ENCODE results near the gene BIRC6. TPM values are rescaled to one million over a fixed set of nuclear protein-coding genes. Genes with fewer than 3 reads are reported as not detected.

Gene BIRC6
- total and polyA plus RNA-seq, 2 of the 8 experiments (the other 6 are each of a cell fraction or from before 2014, with no cell fraction given): 32.5 to 69.5 TPM

DNA sequence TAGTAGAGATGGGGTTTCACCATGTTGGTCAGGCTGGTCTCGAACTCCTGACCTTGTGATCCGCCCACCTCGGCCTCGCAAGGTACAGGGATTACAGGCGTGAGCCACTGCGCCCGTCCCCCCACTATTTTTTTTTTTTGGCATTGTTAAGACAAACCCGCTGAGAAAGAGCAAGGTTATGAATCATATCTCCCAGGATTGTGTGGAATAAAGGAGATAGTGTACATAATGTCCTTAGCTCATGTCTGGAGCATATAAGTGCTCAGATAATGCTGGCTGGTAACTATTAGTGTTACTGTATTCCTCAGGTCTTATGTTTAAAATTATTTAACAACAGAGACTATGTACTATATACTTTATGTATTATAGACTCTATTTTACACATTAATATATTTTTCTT lies 307.0 kb downstream of the BIRC6 start (continued):
- no peak for TF ChIP-seq CHD7 (IDR thresholded peaks at IDR 0.05; ENCODE audit: insufficient replicate concordance, low read length)
- no peak for TF ChIP-seq CBX5 (IDR thresholded peaks at IDR 0.05; ENCODE audit: low read depth, low read length)
- TF ChIP-seq JUN (IDR thresholded peaks at IDR 0.05; ENCODE audit: low read depth, low read length): no peak
- TF ChIP-seq TAF1 (IDR thresholded peaks at IDR 0.05; ENCODE audit: low read depth, low read length): no peak
- no peak for TF ChIP-seq TEAD4 (IDR thresholded peaks at IDR 0.05; ENCODE audit: low read depth, low read length)
- TF ChIP-seq RAD21 (IDR thresholded peaks at IDR 0.05 in 1 of 2, conservative IDR thresholded peaks at IDR 0.05 in 1 of 2; ENCODE audit: low read depth in 2 of 2, low read length in 2 of 2): no peak
- no peak for TF ChIP-seq ASH2L (IDR thresholded peaks at IDR 0.05; ENCODE audit: low read length)
- TF ChIP-seq FOSL1 (IDR thresholded peaks at IDR 0.05; ENCODE audit: insufficient read depth, low read depth, low read length): no peak
- TF ChIP-seq CHD1 (IDR thresholded peaks at IDR 0.05; ENCODE audit: low read depth, low read length): no peak
- TF ChIP-seq KDM5A (IDR thresholded peaks at IDR 0.05; ENCODE audit: low read length): no peak
- TF ChIP-seq CREB1 (IDR thresholded peaks at IDR 0.05): no peak
- no peak for TF ChIP-seq NRF1 (IDR thresholded peaks at IDR 0.05; ENCODE audit: low read depth, low read length)
- no peak for TF ChIP-seq SIN3A (conservative IDR thresholded peaks at IDR 0.05 in 1 of 2, IDR thresholded peaks at IDR 0.05 in 1 of 2; ENCODE audit: low read depth in 1 of 2, low read length in 2 of 2)

Measured in H1 (cell line).